HTERT RPE-1 (cell line): Measurements from ENCODE around the gene VPS13D.
"Not testable (repeated sequence)": the region's sequence is repeated elsewhere in the genome, so short reads cannot be mapped to it uniquely, and the experiment has no call there.

Experiments used
- in situ Hi-C: fragments of 300-500 bp; cut with MboI; formaldehyde crosslinking; loops from 4 replicates; pipeline ENCODE4 v1.14.3; 2020; ENCODE audit warnings: low sequenced_read_pairs

VPS13D gene

DNA sequence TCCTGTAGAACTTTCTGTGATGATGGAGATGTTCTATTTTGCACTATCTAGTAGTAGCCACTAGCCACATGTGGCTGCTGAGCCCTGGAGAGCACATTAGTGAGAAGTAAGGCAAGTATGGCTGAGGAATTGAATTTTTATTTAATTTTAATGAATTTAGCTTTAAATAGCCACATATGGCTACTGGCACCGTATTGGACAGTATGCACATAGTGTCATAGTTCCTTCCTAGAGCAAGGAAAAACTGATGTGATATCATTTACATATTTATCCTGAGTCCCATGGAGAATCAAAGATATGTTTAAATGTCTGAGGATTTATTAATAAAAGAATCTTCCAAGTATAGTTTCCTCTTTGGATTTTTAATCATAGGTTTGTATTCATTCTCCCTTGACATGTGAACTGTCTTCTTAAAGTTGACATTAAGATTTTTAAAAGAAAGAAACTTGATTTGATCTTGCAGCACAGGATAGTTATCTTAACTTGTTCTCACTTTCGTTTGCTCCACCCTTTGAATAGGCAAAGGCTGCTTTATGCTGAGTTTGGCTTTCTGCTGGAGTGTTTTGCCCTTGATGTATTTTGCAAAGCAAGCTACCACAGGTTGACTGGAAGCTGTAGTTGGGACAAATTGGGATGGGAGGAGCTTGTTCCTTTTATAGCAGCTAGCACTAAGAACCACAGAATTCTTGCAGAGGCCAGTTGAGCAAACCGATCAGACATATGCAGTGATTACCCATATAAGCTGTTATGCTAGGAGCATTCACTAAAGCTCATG, 129.7 kb downstream of the VPS13D start:
- in situ Hi-C loops, result no loop called here

DNA sequence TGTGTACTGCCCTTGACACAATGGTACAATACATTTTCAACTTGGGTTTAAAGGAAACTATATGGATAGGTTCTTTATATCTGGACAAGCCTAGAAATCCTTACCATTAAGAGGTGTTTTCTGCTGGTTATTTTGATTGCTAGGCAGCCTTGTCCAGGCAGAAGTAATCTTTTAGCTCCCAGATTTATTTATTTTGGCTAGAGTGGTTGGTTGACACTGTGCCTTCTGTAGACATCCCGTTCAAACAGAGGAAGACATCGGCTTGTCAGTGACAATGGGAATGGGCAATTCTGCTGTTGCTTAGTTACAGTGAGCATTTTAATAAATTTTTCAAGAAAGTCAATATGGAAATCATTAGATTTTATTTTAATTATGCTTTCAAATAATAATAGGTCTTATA, 138.8 kb downstream of the VPS13D start:
- in situ Hi-C loops, result no loop called here

DNA sequence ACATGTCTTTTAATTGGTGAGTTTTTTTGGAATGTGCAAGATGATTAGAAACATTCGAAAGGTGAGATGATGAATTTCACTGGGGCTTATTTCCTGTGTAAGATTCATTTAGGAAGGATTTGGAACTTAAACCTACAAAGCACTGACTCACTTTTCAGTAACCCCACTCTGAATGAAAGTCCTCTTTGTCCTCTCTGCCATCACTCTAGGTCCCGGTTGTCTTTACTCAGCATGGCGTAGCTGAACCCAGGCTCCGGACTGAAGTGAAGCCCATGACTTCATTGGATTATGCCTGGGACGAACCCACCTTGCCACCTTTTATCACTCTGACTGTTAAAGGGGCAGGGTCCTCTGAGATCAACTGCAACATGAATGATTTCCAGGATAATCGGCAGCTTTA, 139.4 kb downstream of the VPS13D start:
- in situ Hi-C loops, result no loop called here

DNA sequence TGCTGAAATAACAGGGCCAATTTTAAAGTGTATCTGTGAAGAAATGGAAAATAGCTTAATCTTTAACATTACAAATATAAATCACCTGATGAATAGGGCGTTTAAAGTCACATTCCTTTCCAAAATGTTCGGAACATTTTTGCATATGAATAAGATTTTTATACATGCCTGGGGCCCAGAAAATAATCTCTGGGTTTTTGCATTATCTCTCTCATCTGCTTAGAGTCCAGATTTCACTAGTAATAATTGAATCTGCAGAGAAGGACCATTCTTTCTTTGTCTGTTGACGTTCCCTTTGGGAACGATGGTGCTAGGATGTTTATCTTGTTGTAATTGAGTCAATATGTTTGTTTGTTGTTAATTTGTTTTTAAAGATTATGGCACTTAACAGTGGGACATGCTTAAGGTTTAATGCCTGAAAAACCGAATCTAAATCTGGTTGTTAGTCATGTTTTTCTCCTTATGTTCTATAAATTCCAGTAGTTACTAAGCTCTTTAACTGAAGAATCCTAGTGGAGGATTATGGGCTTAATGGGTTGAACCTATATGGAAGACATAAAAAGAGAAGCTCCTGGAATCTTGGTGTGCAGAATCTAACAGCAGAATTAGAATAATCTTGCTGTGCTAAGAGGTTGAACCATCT, 140.6 kb downstream of the VPS13D start:
- in situ Hi-C loops, result no loop called here

DNA sequence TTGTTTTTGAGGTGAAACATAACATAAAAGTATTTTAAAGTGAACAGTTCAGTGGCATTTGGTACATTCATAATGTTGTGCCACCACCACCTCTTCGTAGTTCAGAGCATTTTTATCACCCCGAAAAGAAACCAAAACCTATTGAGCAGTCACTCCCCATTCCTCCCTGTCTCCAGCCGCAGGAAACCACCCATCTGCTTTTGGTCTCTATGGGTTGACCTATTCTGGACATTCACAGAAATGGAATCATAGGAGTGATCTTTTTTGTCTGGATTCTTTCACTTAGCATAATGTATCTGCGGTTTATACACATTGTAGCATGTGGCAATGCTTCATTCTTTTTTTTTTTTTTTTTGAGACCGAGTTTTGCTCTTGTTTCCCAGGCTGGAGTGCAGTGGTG, 141.2 kb downstream of the VPS13D start:
- in situ Hi-C loops, result no loop called here

DNA sequence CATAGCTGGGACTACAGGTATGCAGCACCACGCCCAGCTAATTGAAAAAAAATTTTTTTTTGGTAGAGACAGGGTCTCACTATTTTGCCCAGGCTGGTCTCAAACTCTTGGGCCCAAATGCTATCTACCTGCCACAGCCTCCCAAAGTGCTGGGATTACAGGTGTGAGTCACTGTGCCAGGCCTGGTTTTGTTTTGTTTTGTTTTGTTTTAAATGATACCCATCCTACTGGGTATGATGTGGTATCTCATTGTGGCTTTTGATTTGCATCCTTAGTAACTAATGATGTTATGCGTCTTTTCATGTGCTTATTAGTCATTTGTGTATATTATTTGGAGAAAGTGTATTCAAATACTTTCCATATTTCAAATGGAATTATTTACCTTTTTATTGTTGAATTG, 142.3 kb downstream of the VPS13D start:
- in situ Hi-C loops, result no loop called here

DNA sequence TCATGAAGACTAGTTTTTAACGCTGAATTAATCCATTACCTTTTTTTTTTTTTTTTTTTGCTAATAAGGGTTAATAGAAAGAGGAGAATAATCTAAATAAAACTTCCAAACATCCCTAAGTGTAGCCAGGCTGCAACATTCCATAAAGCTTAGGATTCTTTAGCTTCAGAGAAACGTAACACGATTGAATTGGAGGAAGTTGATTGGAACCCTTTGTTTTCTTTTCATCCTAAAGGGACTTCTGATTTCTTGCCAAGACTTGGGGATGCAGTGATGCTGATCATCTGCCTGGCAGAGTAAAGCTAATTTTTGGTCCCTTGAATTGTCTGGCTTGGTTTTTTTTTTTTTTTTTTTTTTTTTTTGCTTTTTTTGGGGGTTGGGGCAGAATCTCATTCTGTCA, 142.9 kb downstream of the VPS13D start:
- in situ Hi-C loops, result no loop called here

DNA sequence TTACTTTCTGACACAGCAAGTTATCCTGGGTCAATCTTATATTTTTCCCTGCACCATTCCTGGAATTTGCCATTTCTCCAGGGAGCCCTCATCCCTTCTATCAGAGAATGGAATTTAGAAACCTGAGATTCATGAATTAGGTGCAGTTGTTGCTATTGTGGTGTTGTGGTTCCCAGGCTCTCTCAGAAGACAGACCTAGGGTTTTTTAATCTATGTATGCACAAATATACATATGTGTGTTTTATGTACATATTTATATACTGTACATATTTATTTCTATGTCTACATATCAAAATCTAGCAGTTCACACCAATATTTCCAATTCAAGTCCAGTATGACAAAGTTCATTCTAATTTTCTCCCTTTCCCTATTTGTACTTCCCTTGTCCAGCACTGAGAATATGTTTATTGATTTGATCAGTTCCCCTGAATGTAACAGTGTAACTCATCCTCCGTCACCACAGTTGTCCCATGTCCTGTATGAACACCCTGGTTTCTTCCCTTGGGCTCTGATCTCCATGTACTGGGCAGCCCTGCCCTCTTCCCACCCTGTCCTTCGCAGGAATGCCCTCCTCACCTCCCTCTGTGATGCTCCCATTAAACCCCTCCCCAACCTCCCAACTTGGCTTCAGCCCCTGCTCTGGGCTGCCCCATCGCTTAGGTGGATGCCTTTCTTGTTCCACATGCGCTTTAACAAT, 145.5 kb downstream of the VPS13D start:
- in situ Hi-C loops, result no loop called here

DNA sequence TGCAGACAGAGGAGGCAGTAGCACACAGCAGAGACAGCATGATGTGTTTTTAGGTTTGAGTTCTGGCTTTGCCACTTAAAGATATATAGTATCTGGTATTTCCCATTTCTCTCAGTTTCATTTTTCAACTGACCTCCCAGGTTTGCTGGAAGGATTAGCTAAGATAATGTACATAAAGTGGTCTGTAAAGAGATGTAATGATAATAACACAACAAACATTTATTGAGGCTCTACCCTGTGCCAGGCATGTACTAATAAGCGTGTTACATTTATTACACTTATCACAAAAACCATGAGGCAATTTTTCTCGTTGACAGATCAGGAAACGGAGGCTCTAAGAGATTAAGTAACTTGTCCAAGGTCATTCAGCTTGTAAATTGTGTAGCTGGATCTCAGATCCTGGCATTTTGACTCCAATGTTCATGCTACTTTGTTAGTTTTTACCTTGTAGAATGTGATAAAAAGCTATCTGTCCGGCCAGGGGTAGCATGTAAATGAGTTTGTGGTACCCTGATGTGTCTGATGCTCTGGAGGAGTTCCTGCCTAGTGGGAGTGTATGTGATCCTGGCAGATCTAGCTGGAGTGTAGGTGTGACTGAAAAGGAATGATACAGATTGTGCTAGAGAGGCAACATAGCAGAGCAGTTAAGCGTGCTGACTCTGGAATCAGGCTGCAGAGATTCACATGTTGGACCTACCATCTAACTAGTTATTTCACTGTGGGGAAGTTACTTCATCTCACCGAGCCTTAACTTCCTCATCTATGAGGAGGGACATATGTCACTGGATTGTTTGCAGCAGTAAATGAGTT, 146.6 kb downstream of the VPS13D start:
- in situ Hi-C loops, result no loop called here

DNA sequence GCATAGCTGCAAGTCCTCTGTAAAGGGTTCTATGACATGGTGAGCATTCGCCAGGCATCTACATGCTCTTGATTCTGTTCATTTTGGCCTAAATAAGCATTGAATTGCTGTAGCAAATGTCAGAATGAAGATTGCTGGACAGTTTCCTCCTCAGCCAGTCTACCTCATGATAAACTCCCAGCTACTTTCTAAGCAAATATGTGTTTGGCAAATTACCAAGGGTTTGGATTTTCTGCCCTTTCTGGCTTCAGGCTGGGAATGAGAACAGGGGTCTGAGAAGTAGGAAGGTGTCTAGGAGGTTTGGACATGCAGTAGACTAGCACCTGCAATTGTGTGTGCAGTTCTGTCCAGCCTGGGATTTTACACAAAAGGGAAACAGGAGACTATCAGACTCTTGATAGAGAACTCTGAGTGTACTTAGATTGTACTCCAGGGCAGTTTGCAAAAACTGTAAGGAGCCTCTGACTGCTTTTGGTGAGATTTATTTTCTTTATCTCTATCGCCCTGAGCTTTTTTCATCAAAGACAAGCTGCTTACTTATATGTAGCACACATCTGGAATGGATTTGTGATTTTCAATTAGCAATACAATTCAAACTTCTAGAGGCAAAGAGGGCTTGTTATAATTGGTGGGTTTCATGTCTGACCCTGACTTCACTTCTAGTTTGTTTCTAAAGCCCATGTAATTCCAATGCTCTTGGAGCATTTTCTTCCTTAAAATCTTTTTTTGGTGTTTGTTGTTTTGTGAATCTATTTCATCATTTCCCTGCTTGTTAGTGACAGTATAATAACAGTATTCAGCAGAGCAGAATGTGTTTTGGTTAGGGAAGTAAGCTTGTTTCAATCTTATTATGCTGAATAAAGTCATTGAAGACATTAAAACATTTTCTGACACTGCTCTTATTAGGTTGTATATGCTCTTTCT, 150.8 kb downstream of the VPS13D start:
- in situ Hi-C loops, result no loop called here

DNA sequence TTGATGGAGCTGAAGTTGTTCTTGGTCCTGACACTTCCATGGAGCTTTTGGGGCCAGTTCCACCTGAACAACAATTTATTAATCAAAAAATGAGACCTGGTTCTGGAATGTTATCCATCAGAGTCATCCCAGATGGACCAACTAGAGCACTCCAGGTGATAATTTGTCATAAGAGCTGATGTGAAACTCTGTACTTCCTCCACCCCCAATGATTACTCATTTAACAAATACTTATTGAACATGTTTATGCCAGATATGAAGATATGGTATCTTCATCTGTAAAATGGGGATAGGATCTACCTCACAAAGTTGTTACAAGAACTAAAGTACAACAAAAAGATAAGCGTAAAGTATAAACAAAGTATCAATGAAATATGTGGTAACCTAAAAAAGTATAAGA, 153.2 kb downstream of the VPS13D start:
- in situ Hi-C loops, result no loop called here

DNA sequence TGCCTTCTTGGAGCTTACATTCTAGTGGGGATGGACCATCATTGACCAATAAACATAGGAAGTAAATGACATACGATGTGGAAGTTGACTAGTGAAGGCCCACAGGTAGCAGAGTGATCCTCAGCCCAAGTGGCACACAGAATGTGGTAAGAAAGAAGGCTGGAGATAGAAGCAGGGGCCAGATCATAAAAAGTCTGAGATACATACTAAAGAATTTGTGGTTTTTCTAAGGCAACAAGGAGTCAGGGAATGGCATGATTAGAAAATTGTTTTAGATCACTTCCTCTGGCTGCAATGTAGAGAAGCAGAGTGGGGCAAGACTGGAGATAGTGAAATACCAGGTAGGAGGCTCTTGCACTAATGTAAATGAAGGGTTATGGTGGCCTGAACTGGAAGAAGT, 154.0 kb downstream of the VPS13D start:
- in situ Hi-C loops, result no loop called here

DNA sequence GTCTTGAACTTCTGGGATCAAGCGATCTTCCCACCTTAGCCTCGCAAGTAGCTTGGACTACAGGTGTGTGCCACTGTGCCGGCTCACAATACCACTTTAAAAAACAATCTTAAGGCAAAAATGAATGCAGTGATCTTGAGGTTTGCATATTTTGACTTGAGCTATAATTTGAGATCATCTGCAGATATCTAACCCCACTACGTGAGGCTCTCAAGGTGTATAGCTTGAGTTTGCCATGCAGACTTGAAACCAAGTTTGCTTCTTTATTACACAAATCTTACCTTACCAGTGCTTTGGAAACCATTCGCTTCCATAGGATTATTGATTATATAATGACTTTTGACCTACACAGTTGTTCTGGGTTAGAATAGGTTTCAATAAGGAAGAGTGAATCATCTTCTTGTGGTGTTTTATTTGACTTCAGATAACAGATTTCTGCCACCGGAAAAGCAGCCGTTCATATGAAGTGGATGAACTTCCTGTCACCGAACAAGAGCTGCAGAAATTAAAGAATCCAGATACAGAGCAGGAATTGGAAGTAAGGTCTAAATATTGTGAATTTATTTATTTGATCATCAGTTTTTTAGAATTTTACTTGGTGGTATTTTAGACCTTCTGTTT, 155.1 kb downstream of the VPS13D start:
- in situ Hi-C loops, result no loop called here

DNA sequence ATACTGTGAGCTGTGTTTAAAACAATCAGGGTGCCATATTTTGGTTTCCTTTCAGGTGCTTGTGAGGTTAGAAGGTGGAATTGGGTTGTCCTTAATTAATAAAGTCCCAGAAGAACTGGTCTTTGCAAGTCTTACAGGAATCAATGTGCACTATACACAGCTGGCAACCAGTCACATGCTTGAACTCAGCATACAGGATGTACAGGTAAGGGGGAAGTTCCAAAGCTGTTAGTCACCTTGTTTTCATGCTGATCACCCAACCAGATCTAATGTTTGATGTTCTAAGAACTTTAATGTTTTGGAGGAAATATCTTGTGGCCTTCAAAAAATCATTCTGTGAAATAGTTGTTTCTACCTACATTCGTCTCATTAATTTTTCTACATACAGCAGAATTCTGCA, 156.3 kb downstream of the VPS13D start:
- in situ Hi-C loops, result no loop called here

DNA sequence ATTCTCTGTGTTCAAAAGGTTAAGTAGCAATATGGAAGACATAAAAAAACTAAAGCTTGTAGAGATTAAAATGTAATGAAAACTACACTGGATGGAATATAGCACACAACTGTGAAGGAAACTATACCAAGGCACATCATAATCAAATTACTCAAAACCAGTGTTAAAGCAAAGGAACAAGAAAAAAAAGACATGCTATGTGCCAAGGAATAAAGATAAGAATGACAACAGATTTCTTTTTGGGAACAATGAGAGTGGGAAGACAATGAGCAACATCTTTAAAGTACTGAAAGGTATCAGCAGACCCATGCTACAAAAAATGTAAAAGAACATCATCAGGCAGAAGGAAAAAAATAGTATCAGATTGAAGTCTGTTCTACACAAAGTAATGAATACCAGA, 157.8 kb downstream of the VPS13D start:
- in situ Hi-C loops, result no loop called here

DNA sequence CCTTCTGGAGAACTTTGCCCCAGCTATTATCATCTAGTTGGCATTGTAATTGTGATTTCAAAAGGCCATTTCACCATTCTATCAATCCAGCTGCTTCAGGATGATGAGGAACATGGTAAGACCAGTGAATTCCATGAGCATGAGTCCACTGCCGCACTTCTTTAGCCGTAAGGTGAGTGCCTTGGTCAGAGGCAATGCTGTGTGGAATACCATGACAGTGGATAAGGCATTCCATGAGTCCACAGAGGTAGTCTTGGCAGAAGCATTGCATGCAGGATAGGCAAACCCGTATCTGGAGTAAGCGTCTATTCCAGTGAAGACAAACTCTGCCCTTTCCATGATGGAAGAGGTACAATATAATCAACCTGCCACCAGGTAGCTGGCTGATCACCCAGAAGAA, 160.5 kb downstream of the VPS13D start:
- in situ Hi-C loops, result not testable (repeated sequence)

DNA sequence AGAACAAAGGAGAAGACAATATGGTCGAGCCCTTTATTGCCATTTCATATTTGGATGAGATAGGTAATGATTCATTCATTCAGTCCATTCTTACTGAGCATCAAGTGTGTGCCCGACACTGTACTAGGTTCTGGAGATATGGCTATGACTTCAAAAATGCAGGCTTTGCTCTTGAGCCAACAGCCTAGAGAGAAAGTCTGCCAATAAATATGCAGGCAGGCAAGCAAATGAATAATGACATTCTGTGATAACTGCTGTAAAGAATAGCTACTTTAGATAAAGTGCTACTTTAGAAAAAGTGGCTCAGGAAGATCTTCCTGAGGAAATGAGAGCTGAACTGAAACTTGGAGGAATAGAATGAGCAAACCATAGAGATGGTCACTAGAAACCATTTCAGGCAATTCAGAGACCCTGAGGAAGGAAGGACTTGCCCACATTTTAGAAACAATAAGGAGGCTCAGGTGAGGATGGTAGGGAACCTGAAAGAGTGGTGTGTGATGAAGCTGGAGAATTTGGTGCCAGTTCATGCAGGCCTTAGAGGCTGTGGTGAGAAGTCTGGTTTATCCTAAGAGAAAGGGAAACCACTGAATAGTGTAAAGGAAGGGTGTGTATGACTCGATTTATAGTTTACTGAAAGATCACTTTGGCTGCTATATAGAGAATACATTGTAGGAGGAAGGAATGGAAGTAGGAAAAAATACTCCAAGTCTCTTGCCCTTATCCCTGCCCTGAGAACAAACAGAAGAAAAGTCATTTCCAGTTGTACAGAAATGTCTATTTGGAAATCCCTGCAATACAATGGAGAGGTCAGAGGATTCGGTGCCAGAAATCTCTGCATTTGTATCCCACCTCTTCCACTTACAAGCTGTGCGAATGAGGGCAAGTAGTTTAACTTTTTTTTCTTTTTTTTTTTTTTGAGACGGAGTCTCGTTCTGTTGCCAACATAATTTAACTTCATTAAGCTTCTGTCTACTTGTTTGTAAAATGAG, 167.9 kb downstream of the VPS13D start:
- in situ Hi-C loops, result no loop called here

DNA sequence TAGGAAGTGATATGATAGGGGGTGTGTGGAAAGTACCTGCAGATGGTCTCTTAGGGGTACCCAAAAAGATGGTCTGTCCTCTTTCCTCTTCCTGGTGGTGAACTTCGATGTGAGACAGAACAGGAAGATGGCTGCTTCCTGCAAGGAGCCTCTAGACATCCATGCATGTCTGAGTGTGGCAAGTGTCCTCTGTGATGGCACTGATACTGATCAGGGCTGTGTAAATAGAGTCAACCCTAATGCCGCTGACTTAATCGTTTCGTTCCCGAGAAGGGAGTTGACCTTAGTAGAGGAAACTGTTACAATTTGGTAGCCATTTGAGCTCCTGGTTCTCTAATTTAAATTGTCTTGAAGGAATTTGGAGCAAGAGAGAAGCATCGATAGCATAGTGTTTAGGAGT, 168.6 kb downstream of the VPS13D start:
- in situ Hi-C loops, result no loop called here
